Urothelium cell line (cell line): Measurements from ENCODE around the gene CALHM1.

Experiments used
- DNase-seq: peaks from one replicate; pipeline ENCODE4 v3.0.0; 2011; ENCODE audit warnings: low spot score, mixed read lengths
- FAIRE-seq: peaks from 2 replicates; lab custom pipeline; 2011; peaks lifted over from hg19 to GRCh38; lab: Jason Lieb, UNC

The CALHM1 gene

DNA sequence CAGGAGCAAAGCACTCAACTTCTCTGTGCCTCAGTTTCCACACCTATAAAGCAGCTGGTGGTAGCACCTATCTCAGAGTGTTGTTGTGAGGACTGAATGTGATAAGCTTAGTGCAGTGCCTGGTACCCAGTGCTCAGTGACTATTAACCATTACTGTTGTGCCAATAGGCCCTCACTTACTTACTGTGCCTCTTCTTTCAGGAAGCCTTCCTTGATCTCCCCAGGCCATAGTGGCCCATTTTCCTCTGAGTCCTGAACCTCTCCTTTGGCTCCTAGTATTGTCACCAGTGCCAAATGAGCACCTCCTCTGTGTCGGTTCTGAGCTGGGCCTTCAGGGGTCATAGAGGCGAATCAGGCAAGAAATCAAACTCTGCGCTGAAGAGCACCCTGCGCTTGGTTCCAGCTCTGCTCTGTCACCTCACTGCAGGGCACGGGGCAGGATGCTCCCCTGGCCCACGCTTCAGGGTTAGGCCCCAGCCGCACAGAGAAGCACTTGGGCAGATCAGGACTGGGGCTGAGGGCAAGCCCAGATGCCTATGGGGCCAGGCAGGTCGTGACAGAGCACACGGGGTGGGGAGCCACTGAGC is 2.5 kb downstream of the CALHM1 start:
- FAIRE-seq (no peak), DNase-seq (no peak)

DNA sequence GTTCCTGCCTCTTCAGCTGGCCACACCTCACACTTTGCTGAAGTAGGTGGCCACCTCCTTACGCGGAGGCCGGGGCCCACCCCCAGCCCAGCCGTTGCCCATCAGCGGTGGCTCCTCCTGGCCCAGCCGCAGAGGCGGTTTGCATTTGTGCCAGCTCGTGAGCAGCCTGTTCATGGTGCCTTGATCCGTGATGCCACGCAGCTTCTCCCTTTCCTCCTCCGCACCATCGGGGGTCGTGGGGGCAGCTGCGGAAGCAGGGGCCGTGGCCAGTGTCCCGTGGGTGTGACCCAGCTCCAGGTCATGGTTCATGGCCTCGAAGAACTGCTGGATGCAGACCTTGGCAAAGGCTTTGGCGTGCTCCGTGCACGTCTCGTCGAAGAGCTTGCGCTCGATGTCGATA is 3.5 kb downstream of the CALHM1 start:
- FAIRE-seq = no peak
- DNase-seq = no peak

DNA sequence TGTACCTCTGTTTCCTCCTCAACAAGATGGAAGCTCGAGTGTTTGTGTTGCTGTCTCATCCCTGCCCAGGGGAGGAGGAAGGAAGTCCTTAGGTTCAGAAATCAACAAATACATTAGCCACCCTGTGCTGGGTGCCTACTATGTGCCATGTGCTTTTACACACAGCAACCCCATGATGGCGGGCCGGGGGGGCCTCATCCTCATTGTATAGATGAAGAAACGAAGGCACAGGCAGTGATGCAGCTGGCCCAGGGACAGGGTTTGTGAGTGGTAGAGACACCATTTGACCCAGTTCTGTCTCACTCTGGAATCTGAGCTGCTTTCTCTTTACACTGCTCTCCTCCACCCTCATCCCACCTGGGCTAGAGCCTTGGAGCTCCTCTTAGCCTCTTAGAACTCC is 4.7 kb downstream of the CALHM1 start:
- DNase-seq (no peak), FAIRE-seq (no peak)

- FAIRE-seq = no peak
- no peak for DNase-seq
Observed at GRCh38 chr10:103452506-103453230, 6.0 kb downstream of the CALHM1 start.

- FAIRE-seq = no peak
Observed at GRCh38 chr10:103451831-103452505, 6.7 kb downstream of the CALHM1 start, which contains the start of gene CALHM2. Gene CALHM2, minus strand, starts transcription at chr10:103452370. Its CDS starts 2,429 bp downstream, at chr10:103449941.

DNA sequence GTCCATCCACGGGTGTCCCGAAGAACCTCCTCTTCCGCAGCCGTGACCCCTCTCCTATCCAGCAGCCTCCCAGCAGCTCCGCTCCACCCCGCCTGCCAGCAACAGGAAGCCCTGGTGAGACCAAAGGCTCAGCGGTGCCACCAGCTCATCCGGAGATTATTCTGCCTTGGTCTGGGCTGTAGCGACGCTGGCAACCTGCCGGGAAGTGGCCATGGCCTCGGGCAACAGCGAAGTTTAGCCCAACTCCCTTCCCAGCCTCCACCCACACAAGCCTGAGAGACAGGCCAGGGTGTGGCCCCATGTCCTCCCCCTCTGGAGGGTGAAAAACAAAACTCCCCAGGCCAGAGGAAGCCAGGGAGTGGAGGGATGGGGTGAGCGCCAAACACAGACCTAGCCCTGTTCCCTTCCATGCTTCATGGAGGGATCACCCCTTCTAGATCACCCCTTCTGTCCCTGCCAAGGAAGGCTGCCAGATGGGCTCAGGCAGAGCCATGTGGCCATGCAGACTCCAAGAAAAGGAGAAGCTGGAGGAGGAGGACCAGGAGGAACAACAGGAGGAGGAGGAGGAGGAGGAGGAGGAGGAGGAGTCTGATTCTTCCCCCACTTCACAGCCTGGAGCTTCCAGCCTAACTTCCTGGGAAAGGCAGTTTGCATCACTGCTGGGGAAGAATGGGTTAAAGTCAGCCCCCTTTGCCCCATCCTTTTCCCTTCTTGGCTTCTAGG is 7.4 kb downstream of the CALHM1 start:
- peak; percentile 29 for DNase-seq
- FAIRE-seq = no peak

More at GRCh38 chr10:103451831-103452505, 6.7 kb downstream of the CALHM1 start, which contains the start of gene CALHM2:
- peak; percentile 50 for DNase-seq

- no peak for FAIRE-seq
- DNase-seq = no peak
Observed at GRCh38 chr10:103450201-103450695, 8.5 kb downstream of the CALHM1 start.

GRCh38 chr10:103449208-103450144 is 9.2 kb downstream of the CALHM1 start:
- FAIRE-seq (no peak), DNase-seq (no peak)

GRCh38 chr10:103448746-103449145 is 10.0 kb downstream of the CALHM1 start:
- DNase-seq = no peak

GRCh38 chr10:103447187-103447586 is 11.5 kb downstream of the CALHM1 start:
- FAIRE-seq (no peak), DNase-seq (no peak)

More at GRCh38 chr10:103448746-103449145, 10.0 kb downstream of the CALHM1 start:
- FAIRE-seq = no peak

GRCh38 chr10:103445767-103446567 is 12.7 kb downstream of the CALHM1 start:
- no peak for FAIRE-seq
- no peak for DNase-seq

DNA sequence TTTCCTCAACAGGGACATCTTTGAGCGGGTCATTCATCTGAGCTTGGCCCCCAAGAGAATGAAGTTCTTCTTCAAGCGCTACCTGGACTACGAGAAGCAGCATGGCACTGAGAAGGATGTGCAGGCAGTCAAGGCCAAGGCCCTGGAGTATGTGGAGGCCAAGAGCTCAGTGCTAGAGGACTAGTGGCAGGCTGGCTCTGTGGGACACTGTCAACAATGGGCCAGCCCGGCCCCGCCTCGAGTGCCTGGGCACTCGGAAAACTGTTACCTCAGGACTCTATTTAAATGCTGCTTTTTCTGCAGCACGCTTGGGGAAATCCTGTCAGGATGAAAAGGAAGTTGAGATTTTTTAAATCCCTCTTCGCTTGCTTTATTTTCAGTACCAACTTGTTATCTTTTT is 13.3 kb downstream of the CALHM1 start:
- no peak for FAIRE-seq
- DNase-seq = no peak

GRCh38 chr10:103444478-103444877 is 14.2 kb downstream of the CALHM1 start:
- FAIRE-seq = no peak
- no peak for DNase-seq

GRCh38 chr10:103443475-103444185 is 15.1 kb downstream of the CALHM1 start:
- DNase-seq (no peak), FAIRE-seq (peak; percentile 20)

DNA sequence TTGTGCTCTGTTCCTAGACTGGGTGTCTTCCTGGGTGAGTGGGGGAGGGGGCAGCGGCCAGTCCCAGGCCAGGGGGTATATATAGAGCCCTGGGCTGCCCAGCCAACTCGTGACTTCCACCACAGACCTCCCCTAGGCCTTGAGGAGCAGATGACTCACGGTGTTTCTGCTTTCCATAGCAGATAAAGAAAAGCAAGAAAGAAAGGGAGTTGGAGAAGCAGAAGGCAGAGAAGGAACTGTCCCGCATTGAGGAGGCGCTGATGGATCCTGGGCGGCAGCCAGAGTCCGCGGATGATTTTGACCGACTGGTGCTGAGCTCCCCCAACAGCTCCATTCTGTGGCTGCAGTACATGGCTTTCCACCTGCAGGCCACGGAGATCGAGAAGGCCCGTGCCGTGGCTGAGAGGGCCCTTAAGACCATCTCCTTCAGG is 16.7 kb downstream of the CALHM1 start:
- peak; percentile 35 for FAIRE-seq
- no peak for DNase-seq

DNA sequence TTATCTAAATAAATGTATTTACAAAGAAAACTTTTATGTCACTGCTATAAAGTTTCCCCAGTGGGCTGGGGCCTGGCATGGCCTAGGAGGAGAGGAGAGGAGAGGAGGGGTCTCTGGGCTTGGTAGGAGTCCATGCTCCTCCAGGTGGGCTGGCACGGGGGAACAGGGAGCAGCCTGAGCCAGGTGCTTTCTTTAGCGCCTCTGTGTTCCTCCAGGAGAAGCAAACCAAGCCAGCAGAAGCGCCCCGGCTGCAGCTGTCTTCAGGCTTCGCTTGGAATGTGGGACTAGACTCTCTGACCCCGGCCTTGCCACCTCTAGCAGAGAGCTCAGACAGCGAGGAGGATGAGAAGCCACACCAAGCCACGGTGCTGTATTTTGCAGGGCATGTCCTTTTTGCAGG is 17.1 kb downstream of the CALHM1 start:
- FAIRE-seq (no peak), DNase-seq (no peak)

DNA sequence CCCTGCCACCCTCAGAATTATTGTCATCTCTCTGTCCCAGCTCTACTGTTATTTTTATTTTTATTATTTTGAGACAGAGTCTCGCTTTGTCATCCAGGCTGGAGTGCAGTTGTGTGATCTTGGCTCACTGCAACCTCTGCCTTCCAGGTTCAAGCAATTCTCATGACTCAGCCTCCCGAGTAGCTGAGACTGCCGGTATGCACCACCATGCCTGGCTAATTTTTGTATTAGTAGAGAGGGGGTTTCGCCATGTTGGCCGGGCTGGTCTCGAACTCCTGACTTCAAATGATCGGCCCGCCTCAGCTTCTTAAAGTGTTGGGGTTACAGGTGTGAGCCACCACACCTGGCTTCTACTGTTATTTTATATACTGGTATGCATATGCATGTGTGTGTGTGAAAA is 17.5 kb downstream of the CALHM1 start:
- FAIRE-seq (no peak), DNase-seq (no peak)

DNA sequence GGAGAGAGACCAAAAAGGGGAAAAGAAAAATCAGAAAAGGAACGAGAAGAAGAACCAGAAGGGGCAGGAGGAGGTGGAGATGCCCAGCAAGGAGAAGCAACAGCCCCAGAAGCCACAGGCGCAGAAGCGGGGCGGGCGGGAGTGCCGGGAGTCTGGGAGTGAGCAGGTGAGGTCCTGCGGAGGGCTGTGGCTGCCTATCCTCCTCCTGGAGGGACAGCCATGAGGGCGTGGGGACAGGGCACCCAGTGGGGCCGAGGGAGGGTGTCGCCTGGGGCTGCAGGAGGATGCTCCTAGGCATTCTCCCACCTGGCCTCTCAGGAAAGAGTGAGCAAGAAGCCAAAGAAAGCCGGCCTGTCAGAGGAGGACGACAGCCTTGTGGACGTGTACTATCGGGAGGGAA is 18.3 kb downstream of the CALHM1 start:
- FAIRE-seq (no peak), DNase-seq (no peak)
